Keratinocyte (primary cell): Measurements from ENCODE around the gene CHMP6. TPM values are rescaled to one million over a fixed set of nuclear protein-coding genes. Genes with fewer than 3 reads are reported as not detected.

Experiments used
- DNase-seq: peaks from one replicate; pipeline ENCODE4 v3.0.0-alpha.2; 2011; ENCODE audit warnings: low read depth, missing footprints, low spot score
- FAIRE-seq: peaks from 2 replicates; lab custom pipeline; 2011; peaks lifted over from hg19 to GRCh38; lab: Jason Lieb, UNC
- H2AFZ ChIP-seq: 2 replicates; pipeline ENCODE4 v1.6.0; 2012; ENCODE audit warnings: low read length, control low read depth, inconsistent platforms; ENCODE audit not compliant: control insufficient read depth
- H3K27ac ChIP-seq: 2 replicates; pipeline ENCODE4 v1.5.1; 2011; ENCODE audit warnings: low read length; ENCODE audit not compliant: control insufficient read depth, insufficient read depth
- H3K27me3 ChIP-seq: 3 replicates; pipeline ENCODE4 v1.6.0; 2011; ENCODE audit warnings: low read length; ENCODE audit not compliant: control insufficient read depth, insufficient read depth; ENCODE audit errors: extremely low read depth
- H3K36me3 ChIP-seq, 2 experiments: 2 replicates in 1 of 2; 3 replicates in 1 of 2; pipeline ENCODE4 v1.5.1; 2011; ENCODE audit warnings: low read length in 2 of 2, mild to moderate bottlenecking in 1 of 2; ENCODE audit not compliant: control insufficient read depth in 2 of 2, insufficient read depth in 2 of 2; ENCODE audit errors: extremely low read depth in 1 of 2
- H3K4me1 ChIP-seq: 3 replicates; pipeline ENCODE4 v1.5.1; 2011; ENCODE audit warnings: low read length; ENCODE audit not compliant: control insufficient read depth, insufficient read depth; ENCODE audit errors: extremely low read depth
- H3K4me2 ChIP-seq: 3 replicates; pipeline ENCODE4 v1.6.0; 2011; ENCODE audit warnings: low read depth, low read length; ENCODE audit not compliant: control insufficient read depth, insufficient read depth; ENCODE audit errors: extremely low read depth
- H3K4me3 ChIP-seq, 3 experiments: fragments of 200-600 bp in 1 of 3; sonication (generic) in 1 of 3; 2 replicates in 2 of 3; 3 replicates in 1 of 3; pipeline ENCODE4 v1.5.1; 2011 to 2016; ENCODE audit warnings: low read length in 3 of 3, mild to moderate bottlenecking in 3 of 3, control low read depth in 2 of 3, inconsistent platforms in 1 of 3, low read depth in 1 of 3, mixed read lengths in 1 of 3, mixed run types in 1 of 3, moderate library complexity in 1 of 3; ENCODE audit not compliant: control insufficient read depth in 2 of 3, insufficient read depth in 2 of 3; ENCODE audit errors: extremely low read depth in 1 of 3
- H3K79me2 ChIP-seq: 2 replicates; pipeline ENCODE4 v1.6.0; 2012; ENCODE audit warnings: low read length; ENCODE audit not compliant: control insufficient read depth, insufficient read depth
- H3K9ac ChIP-seq: 3 replicates; pipeline ENCODE4 v1.6.0; 2011; ENCODE audit warnings: low read length; ENCODE audit not compliant: control insufficient read depth, insufficient read depth; ENCODE audit errors: extremely low read depth
- H3K9me1 ChIP-seq: 3 replicates; pipeline ENCODE4 v1.6.0; 2011; ENCODE audit warnings: low read length; ENCODE audit not compliant: control insufficient read depth, insufficient read depth; ENCODE audit errors: extremely low read depth
- H3K9me3 ChIP-seq: 2 replicates; pipeline ENCODE4 v1.5.1; 2012; ENCODE audit warnings: low read depth, low read length; ENCODE audit not compliant: control insufficient read depth
- H4K20me1 ChIP-seq: 3 replicates; pipeline ENCODE4 v1.6.0; 2011; ENCODE audit warnings: low read length; ENCODE audit not compliant: control insufficient read depth, insufficient read depth; ENCODE audit errors: extremely low read depth
- CTCF ChIP-seq, 3 experiments: IDR thresholded peaks in 1 of 3; conservative IDR thresholded peaks in 1 of 3; optimal IDR thresholded peaks in 1 of 3; 2 replicates in 2 of 3; 3 replicates in 1 of 3; pipeline versions ENCODE3 to v1.5.1; 2011; ENCODE audit warnings: low read length in 3 of 3, mild to moderate bottlenecking in 3 of 3, moderate library complexity in 2 of 3, control low read depth in 1 of 3, inconsistent platforms in 1 of 3; ENCODE audit not compliant: insufficient read depth in 2 of 3; ENCODE audit errors: extremely low read depth in 1 of 3
- EZH2 ChIP-seq: IDR thresholded peaks from one replicate; pipeline ENCODE4 v1.6.1; 2012; ENCODE audit warnings: inconsistent platforms, mild to moderate bottlenecking, low read length, moderate library complexity
- dilution Hi-C: fragments of 300-500 bp; cut with MboI; formaldehyde crosslinking; loops from one replicate; pipeline ENCODE4 v1.7.0; 2020; ENCODE audit warnings: low sequenced_read_pairs; ENCODE audit not compliant: extremely low pct_ligation_motif_present
- polyA plus RNA-seq, 5 experiments: library from polyadenylated mRNA; depleted of rRNA in 3 of 5; stranded (reverse) in 3 of 5; stranded (forward) in 1 of 5; unstranded in 1 of 5; fragments of >200 nt; gene quantifications; 1 replicate in 1 of 5; 2 replicates in 3 of 5; 3 replicates in 1 of 5; pipeline versions ENCODE4 v1.2.1 to v1.2.3, GENCODE V29; 2011 to 2012; ENCODE audit warnings: missing spikeins in 2 of 5, low read depth in 1 of 5, low replicate concordance in 1 of 5

CHMP6 gene
- polyA plus RNA-seq, 1 donor (not counting 4 experiments of a cell fraction or from before 2014, with no cell fraction given), result 20.9 TPM

DNA sequence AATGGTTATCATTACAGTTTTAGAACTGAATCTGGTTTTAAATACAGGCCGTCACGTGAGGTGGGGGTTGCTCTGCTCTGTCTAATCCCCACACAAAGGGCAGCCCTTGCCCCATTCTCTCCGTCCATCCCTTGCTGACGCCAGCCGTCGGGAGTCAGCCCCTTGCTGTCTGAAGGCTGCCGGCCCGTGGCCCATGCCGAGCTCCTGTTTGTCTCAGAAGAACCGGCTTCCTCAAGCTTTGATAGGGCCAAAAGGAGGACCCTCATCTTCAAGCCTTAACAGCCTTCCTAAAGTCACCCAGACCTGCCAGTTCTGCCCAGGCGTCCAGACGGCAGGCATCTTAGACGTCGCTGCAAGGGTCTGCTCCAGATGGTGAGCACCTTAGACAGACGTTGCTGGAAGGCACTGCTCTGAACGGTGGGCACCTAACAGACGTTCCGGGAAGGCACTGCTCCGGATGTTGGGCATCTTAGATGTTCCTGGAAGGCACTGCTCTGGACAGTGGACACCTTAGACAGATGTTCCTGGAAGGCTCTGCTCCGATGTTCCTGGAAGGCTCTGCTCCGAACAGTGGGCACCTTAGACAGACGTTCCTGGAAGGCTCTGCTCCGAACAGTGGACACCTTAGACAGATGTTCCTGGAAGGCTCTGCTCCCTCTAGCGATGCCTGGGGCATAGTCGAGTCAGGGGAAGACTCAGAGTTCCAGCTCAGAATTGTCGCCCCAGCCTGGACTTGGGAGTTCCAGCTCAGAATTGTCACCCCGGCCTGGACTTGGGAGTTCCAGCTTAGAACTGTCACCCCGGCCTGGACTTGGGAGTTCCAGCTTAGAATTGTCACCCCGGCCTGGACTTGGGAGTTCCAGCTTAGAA lies 35.1 kb upstream of the CHMP6 start:
- no peak overlapping the region for H3K4me2 ChIP-seq
- H3K27ac ChIP-seq, result no peak overlapping the region
- no peak for FAIRE-seq
- dilution Hi-C loops, result no loop called here
- no peak overlapping the region for H3K4me3 ChIP-seq
- no peak for DNase-seq
- H3K4me1 ChIP-seq, result no peaks in the 10 kb centered on the region
- TF ChIP-seq CTCF (optimal IDR thresholded peaks at IDR 0.05 in 1 of 3, IDR thresholded peaks at IDR 0.05 in 1 of 3, conservative IDR thresholded peaks at IDR 0.05 in 1 of 3; ENCODE audit: extremely low read depth in 1 of 3, insufficient read depth in 2 of 3, low read length in 3 of 3), result no peak
- no peak for TF ChIP-seq EZH2
- H3K9ac ChIP-seq, result no peak overlapping the region
- no peaks in the 10 kb centered on the region for H4K20me1 ChIP-seq
- H3K36me3 ChIP-seq, result peaks cover 2 to 7% of the 10 kb centered on the region in 2 experiments
- no peak overlapping the region for H2AFZ ChIP-seq
- H3K9me1 ChIP-seq, result no peaks in the 10 kb centered on the region
- no peaks in the 10 kb centered on the region for H3K27me3 ChIP-seq
- no peaks in the 10 kb centered on the region for H3K9me3 ChIP-seq
- H3K79me2 ChIP-seq, result no peaks in the 10 kb centered on the region

DNA sequence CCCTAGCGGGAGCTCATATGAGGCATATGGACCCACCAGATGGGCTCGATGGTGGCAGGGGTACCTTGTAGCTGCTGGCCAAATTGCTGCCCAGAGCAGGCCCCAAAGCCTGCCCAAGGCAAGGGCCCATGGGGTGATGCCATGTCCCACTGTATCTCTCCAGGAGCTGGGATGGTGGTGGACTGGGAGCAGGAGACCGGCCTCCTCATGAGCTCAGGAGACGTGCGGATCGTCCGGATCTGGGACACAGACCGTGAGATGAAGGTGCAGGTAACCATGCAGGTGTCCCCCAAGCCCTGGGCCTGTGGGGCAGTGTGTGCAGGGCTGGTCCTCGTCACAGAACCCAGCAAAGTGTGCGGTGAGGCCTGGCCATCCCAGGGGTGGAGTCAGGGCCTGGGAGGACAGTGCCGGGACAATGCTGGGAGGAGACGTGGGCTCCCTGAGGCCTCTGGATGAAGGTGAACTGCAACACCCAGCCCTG lies 34.1 kb upstream of the CHMP6 start:
- FAIRE-seq (no peak), DNase-seq (no peak)
- Histone ChIP-seq H2AFZ (no peak overlapping the region), H3K9ac (no peak overlapping the region), H3K36me3 (peaks cover 0 to 2% of the 10 kb centered on the region in 2 experiments), H3K9me3 (no peaks in the 10 kb centered on the region), H3K4me3 (no peak overlapping the region), H3K27me3 (no peaks in the 10 kb centered on the region), H3K4me1 (no peaks in the 10 kb centered on the region), H3K27ac (no peak overlapping the region), H3K9me1 (no peaks in the 10 kb centered on the region), H4K20me1 (no peaks in the 10 kb centered on the region), H3K4me2 (no peak overlapping the region), H3K79me2 (no peaks in the 10 kb centered on the region)
- dilution Hi-C loops, result no loop called here
- TF ChIP-seq CTCF (optimal IDR thresholded peaks at IDR 0.05 in 1 of 3, IDR thresholded peaks at IDR 0.05 in 1 of 3, conservative IDR thresholded peaks at IDR 0.05 in 1 of 3; ENCODE audit: extremely low read depth in 1 of 3, insufficient read depth in 2 of 3, low read length in 3 of 3), result no peak
- TF ChIP-seq EZH2, result no peak
